Fibroblast of villous mesenchyme (primary cell): ENCODE data around the gene CAGE1. TPM values are rescaled to one million over a fixed set of nuclear protein-coding genes. Genes with fewer than 3 reads are reported as not detected.
A peak's percentile ranks its signal among the peaks of the same experiment; 100 is the strongest.

Experiments used
- DNase-seq: peaks from one replicate; pipeline ENCODE4 v3.0.0-alpha.2; 2010; ENCODE audit warnings: low read depth
- H3K4me3 ChIP-seq: 2 replicates; pipeline ENCODE4 v1.5.1; 2011; ENCODE audit warnings: low read depth, mild to moderate bottlenecking, low read length
- total RNA-seq: library from RNA; depleted of rRNA; stranded (reverse); fragments of >200 nt; gene quantifications from 2 replicates; pipeline ENCODE4 v1.2.3, GENCODE V29; 2012
- TF ChIP-seq, protein P1 (sequence below): IDR thresholded peaks from 2 replicates; pipeline ENCODE4 v1.5.1; 2012; ENCODE audit warnings: low read depth, mild to moderate bottlenecking, low read length; ENCODE audit not compliant: insufficient read depth

CAGE1 gene
- total RNA-seq, 1 donor: under 0.01 TPM

DNA sequence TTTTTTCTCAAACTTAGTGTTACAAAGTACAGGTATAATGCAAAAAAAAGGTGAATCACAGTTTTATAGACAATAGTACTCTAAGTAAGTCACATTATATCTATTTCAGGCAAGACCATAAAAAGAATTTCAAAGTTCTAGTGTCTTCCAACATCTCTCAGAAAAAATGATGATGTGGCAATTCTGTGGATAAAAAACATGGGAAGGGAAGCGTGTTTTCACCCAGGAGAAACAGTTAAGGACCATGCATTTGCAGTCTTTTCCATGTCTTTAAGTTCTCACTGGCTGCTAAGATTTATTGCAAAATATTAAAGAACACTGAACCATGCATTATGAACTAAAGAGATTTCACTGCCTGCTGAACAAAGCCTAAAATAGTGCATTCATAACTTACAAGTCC is 78.4 kb downstream of the CAGE1 start:
- peak; percentile 44 for DNase-seq
- peak overlapping the region; percentile 80 for H3K4me3 ChIP-seq
- TF ChIP-seq, protein P1, sequence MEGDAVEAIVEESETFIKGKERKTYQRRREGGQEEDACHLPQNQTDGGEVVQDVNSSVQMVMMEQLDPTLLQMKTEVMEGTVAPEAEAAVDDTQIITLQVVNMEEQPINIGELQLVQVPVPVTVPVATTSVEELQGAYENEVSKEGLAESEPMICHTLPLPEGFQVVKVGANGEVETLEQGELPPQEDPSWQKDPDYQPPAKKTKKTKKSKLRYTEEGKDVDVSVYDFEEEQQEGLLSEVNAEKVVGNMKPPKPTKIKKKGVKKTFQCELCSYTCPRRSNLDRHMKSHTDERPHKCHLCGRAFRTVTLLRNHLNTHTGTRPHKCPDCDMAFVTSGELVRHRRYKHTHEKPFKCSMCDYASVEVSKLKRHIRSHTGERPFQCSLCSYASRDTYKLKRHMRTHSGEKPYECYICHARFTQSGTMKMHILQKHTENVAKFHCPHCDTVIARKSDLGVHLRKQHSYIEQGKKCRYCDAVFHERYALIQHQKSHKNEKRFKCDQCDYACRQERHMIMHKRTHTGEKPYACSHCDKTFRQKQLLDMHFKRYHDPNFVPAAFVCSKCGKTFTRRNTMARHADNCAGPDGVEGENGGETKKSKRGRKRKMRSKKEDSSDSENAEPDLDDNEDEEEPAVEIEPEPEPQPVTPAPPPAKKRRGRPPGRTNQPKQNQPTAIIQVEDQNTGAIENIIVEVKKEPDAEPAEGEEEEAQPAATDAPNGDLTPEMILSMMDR: no peak

DNA sequence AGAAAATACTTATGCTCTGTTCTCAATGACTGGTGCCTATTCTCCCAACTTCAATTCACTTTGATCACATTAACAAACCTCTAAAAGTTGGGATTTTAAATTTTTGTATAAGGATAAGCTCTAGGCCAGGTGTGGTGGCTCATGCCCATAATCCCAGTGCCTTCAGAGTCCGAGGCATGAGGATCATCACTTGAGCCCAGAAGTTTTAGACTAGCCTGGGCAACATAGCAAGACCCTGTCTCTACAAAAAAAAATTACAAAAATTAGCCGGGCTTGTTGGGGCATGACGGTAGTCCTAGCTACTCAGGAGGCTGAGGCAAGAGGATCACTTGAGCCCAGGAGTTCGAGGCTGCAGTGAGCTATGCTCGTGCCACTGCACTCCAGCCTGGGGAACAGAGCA is 80.5 kb downstream of the CAGE1 start:
- TF ChIP-seq, protein P1: no peak
- no peak overlapping the region for H3K4me3 ChIP-seq
- DNase-seq: no peak

DNA sequence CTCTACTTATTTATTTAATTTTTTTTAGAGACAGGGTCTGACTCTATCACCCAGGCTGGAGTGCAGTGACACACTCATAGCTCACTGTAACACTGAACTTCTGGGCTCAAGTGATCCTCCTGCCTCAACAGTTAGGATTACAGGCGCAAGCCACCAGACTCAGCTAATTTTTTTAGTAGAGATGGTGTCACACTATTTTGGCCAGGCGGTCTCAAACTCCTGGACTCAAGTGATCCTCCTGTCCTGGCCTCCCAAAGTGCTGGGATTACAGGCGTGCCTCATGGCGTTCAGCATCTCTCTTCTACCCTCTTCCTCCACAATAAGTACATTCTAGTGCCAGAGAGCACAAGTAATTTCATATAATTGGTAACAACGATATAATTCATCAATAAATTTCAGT is 82.0 kb downstream of the CAGE1 start:
- no peak overlapping the region for H3K4me3 ChIP-seq
- TF ChIP-seq, protein P1: no peak
- DNase-seq: no peak

DNA sequence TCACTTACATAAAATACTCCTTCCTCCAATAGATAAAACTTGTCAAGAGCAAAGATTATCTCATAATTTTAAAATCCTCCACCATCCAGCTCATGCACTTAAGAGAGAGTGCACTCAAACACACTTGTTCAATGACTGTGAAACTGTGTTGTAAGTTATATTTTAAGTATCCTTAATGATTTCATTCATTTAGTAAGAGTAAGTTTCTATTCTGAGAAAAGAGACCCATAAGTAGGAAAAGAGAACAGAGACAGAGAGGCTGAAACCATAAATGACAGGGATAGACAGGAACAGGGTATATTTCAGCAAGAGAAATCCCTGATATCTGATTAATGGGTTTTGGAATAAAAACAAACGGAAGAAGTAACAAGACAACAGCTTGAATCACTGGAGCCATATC is 84.7 kb downstream of the CAGE1 start:
- H3K4me3 ChIP-seq: no peak overlapping the region
- TF ChIP-seq, protein P1: no peak
- no peak for DNase-seq

DNA sequence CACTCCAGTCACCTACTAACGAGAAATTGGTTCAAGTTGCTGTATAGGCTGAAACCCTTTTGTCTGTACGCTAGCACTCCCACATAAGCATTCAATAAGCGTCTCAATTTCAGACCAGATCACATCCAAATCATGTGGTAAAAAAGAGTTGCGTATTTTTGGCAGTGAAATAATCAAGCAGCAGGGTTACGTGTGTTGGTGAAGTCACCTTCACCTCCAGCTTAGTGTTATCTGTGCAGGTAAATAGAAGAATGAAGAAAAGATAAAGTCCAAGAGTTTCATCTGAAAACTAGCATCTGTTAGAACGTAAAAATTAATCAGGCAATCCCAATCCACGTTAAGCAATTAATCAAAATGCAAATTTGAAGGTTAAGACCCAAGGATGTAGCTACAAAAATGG is 87.8 kb downstream of the CAGE1 start:
- TF ChIP-seq, protein P1: no peak
- DNase-seq: no peak
- H3K4me3 ChIP-seq: no peak overlapping the region

DNA sequence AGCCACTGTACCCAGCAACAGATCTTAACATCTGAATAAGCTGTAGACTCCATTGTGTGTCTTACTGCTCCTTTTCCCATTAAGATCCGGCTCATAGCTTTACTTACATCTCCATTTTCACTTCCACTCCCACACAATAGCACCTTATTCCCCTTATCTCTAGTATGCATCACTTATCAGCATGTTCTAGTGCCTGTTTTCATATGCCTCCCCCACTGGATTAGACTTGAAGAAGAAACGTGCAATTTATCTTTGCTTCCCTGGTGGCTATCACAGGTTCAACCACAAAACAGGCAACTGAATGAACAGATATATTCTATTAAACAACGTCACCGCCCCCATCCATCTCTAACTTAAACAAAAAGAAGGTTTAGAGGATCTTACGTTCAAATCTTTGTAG is 88.6 kb downstream of the CAGE1 start:
- TF ChIP-seq, protein P1: no peak
- H3K4me3 ChIP-seq: no peak overlapping the region
- no peak for DNase-seq

DNA sequence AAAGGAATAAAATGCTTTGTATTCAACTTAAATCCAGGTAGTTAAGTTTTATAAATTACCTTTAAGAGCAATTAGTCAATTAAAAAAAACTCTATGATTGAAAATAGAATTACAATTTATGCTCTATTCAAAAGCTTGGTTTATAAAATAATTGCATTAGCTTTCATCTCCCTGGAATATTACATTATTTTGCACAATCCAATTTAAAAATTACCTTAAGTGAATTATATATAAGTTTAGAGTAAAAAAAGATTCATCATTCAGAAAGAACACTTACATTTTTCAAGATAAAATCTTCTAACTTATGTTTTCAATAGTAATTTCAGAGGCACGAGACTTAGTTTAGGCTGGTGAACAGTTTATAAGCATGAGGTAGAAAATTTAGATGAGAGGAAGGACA is 91.4 kb downstream of the CAGE1 start:
- TF ChIP-seq, protein P1: no peak
- no peak overlapping the region for H3K4me3 ChIP-seq
- no peak for DNase-seq
